Measurements from ENCODE around the gene CFAP221. TPM values are rescaled to one million over a fixed set of nuclear protein-coding genes. Genes with fewer than 3 reads are reported as not detected.

CFAP221 gene
- total and polyA plus RNA-seq, 2 donors (not counting 3 experiments of a cell fraction or from before 2014, with no cell fraction given): 0.06 TPM; not detected in 1

DNA sequence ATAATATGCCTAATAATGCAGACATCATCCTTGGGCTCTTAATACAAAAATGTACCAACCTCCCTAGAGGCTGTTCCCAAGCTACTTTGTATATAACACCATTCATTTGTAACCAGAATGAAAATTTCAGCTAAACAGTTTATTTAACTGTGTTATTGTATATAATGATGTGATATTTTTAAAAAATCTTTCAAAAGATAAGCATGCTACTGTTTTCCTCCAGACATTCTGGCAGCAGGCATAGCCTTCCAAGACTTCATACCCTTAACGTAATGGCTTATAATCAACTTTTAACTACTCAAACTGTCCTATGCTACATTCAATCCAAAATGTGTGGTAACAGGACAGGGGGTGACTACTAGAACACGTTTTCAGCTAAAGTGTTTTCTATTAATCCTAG is 21.2 kb downstream of the CFAP221 start:
- CTCF ChIA-PET: no interaction called here
- no peak overlapping the region for H3K4me2 ChIP-seq (ENCODE audit: insufficient read depth, low read length)

GRCh38 chr2:119567292-119567691 is 23.0 kb downstream of the CFAP221 start:
- Histone ChIP-seq H3K9me3 (replicated peaks; ENCODE audit: control insufficient read depth, insufficient read depth, low read length) (no peaks in the 10 kb centered on the region), H2AFZ (ENCODE audit: low read depth, low read length) (no peak overlapping the region), H3K27me3 (ENCODE audit: control insufficient read depth in 2 of 2, insufficient read depth in 2 of 2, low read length in 2 of 2) (peaks cover 0 to 3% of the 10 kb centered on the region in 2 experiments), H3K36me3 (ENCODE audit: control insufficient read depth in 2 of 2, extremely low read depth in 1 of 2, insufficient read depth in 2 of 2, low read length in 2 of 2) (no peaks in the 10 kb centered on the region), H3K9me1 (replicated peaks; ENCODE audit: control insufficient read depth, extremely low read depth, insufficient read depth, low read length) (no peaks in the 10 kb centered on the region), H3K4me3 (replicated peaks in 1 of 3; ENCODE audit: insufficient read depth in 1 of 3, low read depth in 1 of 3, low read length in 3 of 3) (no peak overlapping the region), H3K9ac (replicated peaks; ENCODE audit: extremely low read depth, insufficient read depth, low read length) (no peak overlapping the region), H3K4me1 (ENCODE audit: control insufficient read depth, extremely low read depth, insufficient read depth, low read length) (no peaks in the 10 kb centered on the region), H3K79me2 (ENCODE audit: control insufficient read depth, insufficient read depth, low read length) (no peaks in the 10 kb centered on the region), H3K27ac (ENCODE audit: insufficient read depth, low read depth, low read length) (no peak overlapping the region), H3K4me2 (ENCODE audit: insufficient read depth, low read length) (no peak overlapping the region), H4K20me1 (replicated peaks; ENCODE audit: control insufficient read depth, extremely low read depth, insufficient read depth, low read length) (no peaks in the 10 kb centered on the region)
- DNase-seq (ENCODE audit: low read depth, low spot score) (no peak), FAIRE-seq (no peak)
- dilution Hi-C loops (cut with MboI; ENCODE audit: extremely low pct_ligation_motif_present, low sequenced_read_pairs) (no loop called here), intact Hi-C loops (cut with micrococcal nuclease) (no loop called here)
- POLR2A ChIA-PET: no interaction called here
- BruUV-seq (replicated peaks): no TSS peak
- CTCF ChIA-PET: no interaction called here
- TF ChIP-seq FOS (IDR thresholded peaks at IDR 0.05; ENCODE audit: borderline replicate concordance, insufficient read depth, low read length) (no peak), POLR2A (IDR thresholded peaks at IDR 0.05; ENCODE audit: low read depth, low read length) (no peak), MYC (IDR thresholded peaks at IDR 0.05; ENCODE audit: low read depth, low read length) (no peak), GATA2 (IDR thresholded peaks at IDR 0.05; ENCODE audit: insufficient read depth, insufficient read length, low read depth, low read length) (no peak), EZH2 (IDR thresholded peaks at IDR 0.05; ENCODE audit: borderline replicate concordance, low read depth, low read length, severe bottlenecking) (no peak), MAX (IDR thresholded peaks at IDR 0.05; ENCODE audit: insufficient read depth, insufficient read length) (no peak), CTCF (IDR thresholded peaks at IDR 0.05; ENCODE audit: extremely low read depth in 1 of 2, insufficient read depth in 1 of 2, low read depth in 1 of 2, low read length in 2 of 2) (no peak), POLR2AphosphoS5 (IDR thresholded peaks at IDR 0.05; ENCODE audit: insufficient read depth, low read depth, low read length) (no peak), JUN (IDR thresholded peaks at IDR 0.05; ENCODE audit: borderline replicate concordance, insufficient read depth, insufficient read length, low read depth) (no peak)

More for the DNA sequence above, 21.2 kb downstream of the CFAP221 start:
- H3K9ac ChIP-seq (replicated peaks; ENCODE audit: extremely low read depth, insufficient read depth, low read length): no peak overlapping the region
- no peak overlapping the region for H3K27ac ChIP-seq (ENCODE audit: insufficient read depth, low read depth, low read length)
- H3K4me3 ChIP-seq (replicated peaks in 1 of 3; ENCODE audit: insufficient read depth in 1 of 3, low read depth in 1 of 3, low read length in 3 of 3): no peak overlapping the region
- POLR2A ChIA-PET: no interaction called here
- H3K79me2 ChIP-seq (ENCODE audit: control insufficient read depth, insufficient read depth, low read length): no peaks in the 10 kb centered on the region
- no peaks in the 10 kb centered on the region for H3K9me3 ChIP-seq (replicated peaks; ENCODE audit: control insufficient read depth, insufficient read depth, low read length)
- H3K27me3 ChIP-seq (ENCODE audit: control insufficient read depth in 2 of 2, insufficient read depth in 2 of 2, low read length in 2 of 2): peaks cover 0 to 4% of the 10 kb centered on the region in 2 experiments
- H3K4me1 ChIP-seq (ENCODE audit: control insufficient read depth, extremely low read depth, insufficient read depth, low read length): no peaks in the 10 kb centered on the region
- no peak for FAIRE-seq
- no peaks in the 10 kb centered on the region for H4K20me1 ChIP-seq (replicated peaks; ENCODE audit: control insufficient read depth, extremely low read depth, insufficient read depth, low read length)
- BruUV-seq (replicated peaks): no TSS peak
- no peaks in the 10 kb centered on the region for H3K36me3 ChIP-seq (ENCODE audit: control insufficient read depth in 2 of 2, extremely low read depth in 1 of 2, insufficient read depth in 2 of 2, low read length in 2 of 2)
- DNase-seq (ENCODE audit: low read depth, low spot score): no peak
- no peak for TF ChIP-seq EZH2 (IDR thresholded peaks at IDR 0.05; ENCODE audit: borderline replicate concordance, low read depth, low read length, severe bottlenecking)
- dilution Hi-C loops (cut with MboI; ENCODE audit: extremely low pct_ligation_motif_present, low sequenced_read_pairs): no loop called here
- intact Hi-C loops (cut with micrococcal nuclease): no loop called here
- no peaks in the 10 kb centered on the region for H3K9me1 ChIP-seq (replicated peaks; ENCODE audit: control insufficient read depth, extremely low read depth, insufficient read depth, low read length)
- no peak overlapping the region for H2AFZ ChIP-seq (ENCODE audit: low read depth, low read length)

Measured in endothelial cell of umbilical vein (primary cell).